Right lobe of liver (tissue), 4 donors: ENCODE results near the gene WFDC5.

Experiments used
- POLR2A ChIP-seq: fragments of 450-650 bp; IDR thresholded peaks from one replicate; pipeline ENCODE4 v1.6.1; 2017; ENCODE audit warnings: antibody characterized with exemption, mild to moderate bottlenecking
- TF ChIP-seq, protein P1 (sequence below), 4 donors: fragments of 200-600 bp in 3 of 4; fragments of 450-650 bp in 1 of 4; IDR thresholded peaks; one replicate each; pipeline versions ENCODE4 v1.5.1 to v1.8.0; 2016 to 2022; ENCODE audit warnings: antibody characterized with exemption in 4 of 4, mild to moderate bottlenecking in 2 of 4
- donor health status: DM: no; HTN: no; CAD: no.
- donor health status: DM: no; HTN: no; CAD: no.
- donor health status: DM: no; HTN: yes; CAD: no.

DNA sequence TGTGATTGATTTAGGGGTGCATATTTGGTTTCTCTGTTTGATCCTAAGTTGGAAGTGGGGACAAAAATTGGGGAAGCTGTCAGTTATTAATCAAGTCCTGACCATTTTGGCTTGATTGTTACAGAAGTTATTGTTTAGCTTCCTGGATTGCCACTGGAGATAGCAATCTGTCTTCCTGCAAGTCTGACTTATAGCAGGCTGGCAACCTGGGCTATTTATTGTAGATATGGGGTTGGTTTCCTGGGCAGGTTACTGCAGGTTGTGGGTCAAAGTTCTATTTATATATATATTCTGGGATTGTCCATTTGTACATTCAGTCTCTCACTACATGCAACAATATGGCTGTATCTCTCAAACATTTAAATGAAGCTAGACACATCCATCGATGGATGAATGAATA, 31.8 kb downstream of the WFDC5 start:
- TF ChIP-seq, protein P1, sequence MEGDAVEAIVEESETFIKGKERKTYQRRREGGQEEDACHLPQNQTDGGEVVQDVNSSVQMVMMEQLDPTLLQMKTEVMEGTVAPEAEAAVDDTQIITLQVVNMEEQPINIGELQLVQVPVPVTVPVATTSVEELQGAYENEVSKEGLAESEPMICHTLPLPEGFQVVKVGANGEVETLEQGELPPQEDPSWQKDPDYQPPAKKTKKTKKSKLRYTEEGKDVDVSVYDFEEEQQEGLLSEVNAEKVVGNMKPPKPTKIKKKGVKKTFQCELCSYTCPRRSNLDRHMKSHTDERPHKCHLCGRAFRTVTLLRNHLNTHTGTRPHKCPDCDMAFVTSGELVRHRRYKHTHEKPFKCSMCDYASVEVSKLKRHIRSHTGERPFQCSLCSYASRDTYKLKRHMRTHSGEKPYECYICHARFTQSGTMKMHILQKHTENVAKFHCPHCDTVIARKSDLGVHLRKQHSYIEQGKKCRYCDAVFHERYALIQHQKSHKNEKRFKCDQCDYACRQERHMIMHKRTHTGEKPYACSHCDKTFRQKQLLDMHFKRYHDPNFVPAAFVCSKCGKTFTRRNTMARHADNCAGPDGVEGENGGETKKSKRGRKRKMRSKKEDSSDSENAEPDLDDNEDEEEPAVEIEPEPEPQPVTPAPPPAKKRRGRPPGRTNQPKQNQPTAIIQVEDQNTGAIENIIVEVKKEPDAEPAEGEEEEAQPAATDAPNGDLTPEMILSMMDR (IDR thresholded peaks at IDR 0.05): no peak
- TF ChIP-seq POLR2A: no peak
